Measurements from ENCODE around the gene THAP5.

The THAP5 gene

GRCh38 chr7:108581655-108582491, 12.4 kb upstream of the THAP5 start:
- no peaks in the 10 kb centered on the region for H3K36me3 ChIP-seq (ENCODE audit: control insufficient read depth, low read depth, low read length)
- peak overlapping the region; percentile 19 for H3K4me3 ChIP-seq (ENCODE audit: low read length)
- peaks cover 11% of the 10 kb centered on the region for H3K9me3 ChIP-seq (ENCODE audit: control insufficient read depth, low read depth, low read length)
- H3K27me3 ChIP-seq (ENCODE audit: control insufficient read depth, insufficient read depth, low read length): no peaks in the 10 kb centered on the region
- no peak overlapping the region for H3K9ac ChIP-seq (ENCODE audit: low read length)
- peaks cover 14% of the 10 kb centered on the region for H3K4me1 ChIP-seq (ENCODE audit: control insufficient read depth, low read depth, low read length)
- H3K27ac ChIP-seq (ENCODE audit: low read length): peak overlapping the region; percentile 61

- Histone ChIP-seq H3K27ac (ENCODE audit: low read length) (no peak overlapping the region), H3K4me1 (ENCODE audit: control insufficient read depth, low read depth, low read length) (peaks cover 14% of the 10 kb centered on the region), H3K27me3 (ENCODE audit: control insufficient read depth, insufficient read depth, low read length) (no peaks in the 10 kb centered on the region), H3K36me3 (ENCODE audit: control insufficient read depth, low read depth, low read length) (no peaks in the 10 kb centered on the region), H3K4me3 (ENCODE audit: low read length) (no peak overlapping the region), H3K9ac (ENCODE audit: low read length) (no peak overlapping the region), H3K9me3 (ENCODE audit: control insufficient read depth, low read depth, low read length) (peaks cover 11% of the 10 kb centered on the region)
Measured at GRCh38 chr7:108580298-108580697, 10.8 kb upstream of the THAP5 start.

- H3K27me3 ChIP-seq (ENCODE audit: control insufficient read depth, insufficient read depth, low read length): no peaks in the 10 kb centered on the region
- H3K9ac ChIP-seq (ENCODE audit: low read length): no peak overlapping the region
- H3K27ac ChIP-seq (ENCODE audit: low read length): no peak overlapping the region
- no peak overlapping the region for H3K4me3 ChIP-seq (ENCODE audit: low read length)
- H3K4me1 ChIP-seq (ENCODE audit: control insufficient read depth, low read depth, low read length): peaks cover 14% of the 10 kb centered on the region
- H3K9me3 ChIP-seq (ENCODE audit: control insufficient read depth, low read depth, low read length): peaks cover 11% of the 10 kb centered on the region
- no peaks in the 10 kb centered on the region for H3K36me3 ChIP-seq (ENCODE audit: control insufficient read depth, low read depth, low read length)
Measured at GRCh38 chr7:108578937-108579336, 9.4 kb upstream of the THAP5 start.

GRCh38 chr7:108576116-108576515, 6.6 kb upstream of the THAP5 start:
- H3K4me1 ChIP-seq (ENCODE audit: control insufficient read depth, low read depth, low read length): peaks cover 2% of the 10 kb centered on the region
- H3K4me3 ChIP-seq (ENCODE audit: low read length): no peak overlapping the region
- no peak overlapping the region for H3K9ac ChIP-seq (ENCODE audit: low read length)
- H3K9me3 ChIP-seq (ENCODE audit: control insufficient read depth, low read depth, low read length): peaks cover 11% of the 10 kb centered on the region
- H3K27me3 ChIP-seq (ENCODE audit: control insufficient read depth, insufficient read depth, low read length): no peaks in the 10 kb centered on the region
- no peak overlapping the region for H3K27ac ChIP-seq (ENCODE audit: low read length)
- peaks cover 15% of the 10 kb centered on the region for H3K36me3 ChIP-seq (ENCODE audit: control insufficient read depth, low read depth, low read length)

GRCh38 chr7:108575156-108575555, 5.7 kb upstream of the THAP5 start:
- H3K9ac ChIP-seq (ENCODE audit: low read length): no peak overlapping the region
- no peak overlapping the region for H3K27ac ChIP-seq (ENCODE audit: low read length)
- no peak overlapping the region for H3K4me3 ChIP-seq (ENCODE audit: low read length)
- peaks cover 15% of the 10 kb centered on the region for H3K36me3 ChIP-seq (ENCODE audit: control insufficient read depth, low read depth, low read length)
- H3K27me3 ChIP-seq (ENCODE audit: control insufficient read depth, insufficient read depth, low read length): no peaks in the 10 kb centered on the region
- peaks cover 4% of the 10 kb centered on the region for H3K4me1 ChIP-seq (ENCODE audit: control insufficient read depth, low read depth, low read length)
- H3K9me3 ChIP-seq (ENCODE audit: control insufficient read depth, low read depth, low read length): peaks cover 8% of the 10 kb centered on the region

GRCh38 chr7:108572480-108572879, 3.0 kb upstream of the THAP5 start:
- no peak overlapping the region for H3K4me3 ChIP-seq (ENCODE audit: low read length)
- no peaks in the 10 kb centered on the region for H3K27me3 ChIP-seq (ENCODE audit: control insufficient read depth, insufficient read depth, low read length)
- peaks cover 15% of the 10 kb centered on the region for H3K4me1 ChIP-seq (ENCODE audit: control insufficient read depth, low read depth, low read length)
- no peak overlapping the region for H3K27ac ChIP-seq (ENCODE audit: low read length)
- H3K36me3 ChIP-seq (ENCODE audit: control insufficient read depth, low read depth, low read length): peaks cover 15% of the 10 kb centered on the region
- H3K9me3 ChIP-seq (ENCODE audit: control insufficient read depth, low read depth, low read length): no peaks in the 10 kb centered on the region
- no peak overlapping the region for H3K9ac ChIP-seq (ENCODE audit: low read length)

- H3K4me1 ChIP-seq (ENCODE audit: control insufficient read depth, low read depth, low read length): peaks cover 19% of the 10 kb centered on the region
- no peaks in the 10 kb centered on the region for H3K9me3 ChIP-seq (ENCODE audit: control insufficient read depth, low read depth, low read length)
- peaks cover 23% of the 10 kb centered on the region for H3K36me3 ChIP-seq (ENCODE audit: control insufficient read depth, low read depth, low read length)
- peak overlapping the region; percentile 90 for H3K4me3 ChIP-seq (ENCODE audit: low read length)
- no peak overlapping the region for H3K27ac ChIP-seq (ENCODE audit: low read length)
- H3K9ac ChIP-seq (ENCODE audit: low read length): peak overlapping the region; percentile 87
- no peaks in the 10 kb centered on the region for H3K27me3 ChIP-seq (ENCODE audit: control insufficient read depth, insufficient read depth, low read length)
Measured at GRCh38 chr7:108570146-108570755, 745 bp upstream of the THAP5 start.

- H3K9ac ChIP-seq (ENCODE audit: low read length): peak overlapping the region; percentile 87
- peak overlapping the region; percentile 68 for H3K27ac ChIP-seq (ENCODE audit: low read length)
- peaks cover 19% of the 10 kb centered on the region for H3K4me1 ChIP-seq (ENCODE audit: control insufficient read depth, low read depth, low read length)
- H3K9me3 ChIP-seq (ENCODE audit: control insufficient read depth, low read depth, low read length): no peaks in the 10 kb centered on the region
- peak overlapping the region; percentile 90 for H3K4me3 ChIP-seq (ENCODE audit: low read length)
- peaks cover 37% of the 10 kb centered on the region for H3K36me3 ChIP-seq (ENCODE audit: control insufficient read depth, low read depth, low read length)
- no peaks in the 10 kb centered on the region for H3K27me3 ChIP-seq (ENCODE audit: control insufficient read depth, insufficient read depth, low read length)
Measured at GRCh38 chr7:108568801-108569380, 615 bp downstream of the THAP5 start.

GRCh38 chr7:108565987-108566386, 3.5 kb downstream of the THAP5 start:
- no peaks in the 10 kb centered on the region for H3K9me3 ChIP-seq (ENCODE audit: control insufficient read depth, low read depth, low read length)
- no peak overlapping the region for H3K4me3 ChIP-seq (ENCODE audit: low read length)
- peaks cover 25% of the 10 kb centered on the region for H3K36me3 ChIP-seq (ENCODE audit: control insufficient read depth, low read depth, low read length)
- H3K27ac ChIP-seq (ENCODE audit: low read length): no peak overlapping the region
- H3K4me1 ChIP-seq (ENCODE audit: control insufficient read depth, low read depth, low read length): peaks cover 16% of the 10 kb centered on the region
- H3K27me3 ChIP-seq (ENCODE audit: control insufficient read depth, insufficient read depth, low read length): no peaks in the 10 kb centered on the region
- no peak overlapping the region for H3K9ac ChIP-seq (ENCODE audit: low read length)

GRCh38 chr7:108561047-108561619, 8.4 kb downstream of the THAP5 start:
- Histone ChIP-seq H3K9ac (ENCODE audit: low read length) (no peak overlapping the region), H3K4me1 (ENCODE audit: control insufficient read depth, low read depth, low read length) (no peaks in the 10 kb centered on the region), H3K4me3 (ENCODE audit: low read length) (no peak overlapping the region), H3K27ac (ENCODE audit: low read length) (no peak overlapping the region), H3K36me3 (ENCODE audit: control insufficient read depth, low read depth, low read length) (peaks cover 21% of the 10 kb centered on the region), H3K27me3 (ENCODE audit: control insufficient read depth, insufficient read depth, low read length) (no peaks in the 10 kb centered on the region), H3K9me3 (ENCODE audit: control insufficient read depth, low read depth, low read length) (peaks cover 9% of the 10 kb centered on the region)

- Histone ChIP-seq H3K9ac (ENCODE audit: low read length) (no peak overlapping the region), H3K4me1 (ENCODE audit: control insufficient read depth, low read depth, low read length) (no peaks in the 10 kb centered on the region), H3K27me3 (ENCODE audit: control insufficient read depth, insufficient read depth, low read length) (no peaks in the 10 kb centered on the region), H3K36me3 (ENCODE audit: control insufficient read depth, low read depth, low read length) (peaks cover 6% of the 10 kb centered on the region), H3K9me3 (ENCODE audit: control insufficient read depth, low read depth, low read length) (peaks cover 9% of the 10 kb centered on the region), H3K4me3 (ENCODE audit: low read length) (no peak overlapping the region), H3K27ac (ENCODE audit: low read length) (no peak overlapping the region)
Measured at GRCh38 chr7:108559253-108559652, 10.3 kb downstream of the THAP5 start.

All from iPS-18a (cell line).